ENCODE data around the gene UBQLN4.

DNA sequence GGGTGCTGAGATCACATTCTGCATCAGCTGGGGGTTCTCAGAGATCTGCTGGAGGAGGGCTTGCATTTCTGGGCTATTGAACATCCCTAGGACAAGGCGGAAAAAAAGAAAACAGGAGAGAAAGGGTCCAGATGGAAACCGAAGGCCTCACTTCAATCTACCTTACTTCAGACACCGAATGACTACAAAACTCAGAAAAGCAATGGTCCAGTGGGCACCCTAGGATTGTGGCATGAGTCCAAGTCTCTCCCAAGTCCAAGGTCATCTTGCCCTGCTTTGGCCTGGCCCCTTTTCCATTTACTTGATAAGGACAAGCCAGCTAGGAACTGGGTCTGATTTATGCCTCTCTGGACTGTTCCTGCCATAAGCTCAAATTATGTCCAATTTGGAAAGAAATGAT, 10.8 kb downstream of the UBQLN4 start:
- TF ChIP-seq FOS (IDR thresholded peaks at IDR 0.05; ENCODE audit: extremely low read depth, insufficient read length) (no peak), MAFK (IDR thresholded peaks at IDR 0.05; ENCODE audit: low read length) (no peak), MEF2A (IDR thresholded peaks at IDR 0.05; ENCODE audit: control insufficient read depth, low read depth, low read length) (no peak), RAD21 (CRISPR knock-in tag; conservative IDR thresholded peaks at IDR 0.05 in 1 of 2, IDR thresholded peaks at IDR 0.05 in 1 of 2) (no peak), POLR2A (conservative IDR thresholded peaks at IDR 0.05) (no peak), SMAD3 (CRISPR knock-in tag; conservative IDR thresholded peaks at IDR 0.05) (no peak), POLR2AphosphoS5 (IDR thresholded peaks at IDR 0.05; ENCODE audit: control insufficient read depth, insufficient read depth, low read depth, low read length) (no peak), TBL1XR1 (IDR thresholded peaks at IDR 0.05; ENCODE audit: low read length in 2 of 2) (no peak), SLC30A9 (CRISPR knock-in tag; IDR thresholded peaks at IDR 0.05) (no peak)
- TF ChIP-seq, protein P1, sequence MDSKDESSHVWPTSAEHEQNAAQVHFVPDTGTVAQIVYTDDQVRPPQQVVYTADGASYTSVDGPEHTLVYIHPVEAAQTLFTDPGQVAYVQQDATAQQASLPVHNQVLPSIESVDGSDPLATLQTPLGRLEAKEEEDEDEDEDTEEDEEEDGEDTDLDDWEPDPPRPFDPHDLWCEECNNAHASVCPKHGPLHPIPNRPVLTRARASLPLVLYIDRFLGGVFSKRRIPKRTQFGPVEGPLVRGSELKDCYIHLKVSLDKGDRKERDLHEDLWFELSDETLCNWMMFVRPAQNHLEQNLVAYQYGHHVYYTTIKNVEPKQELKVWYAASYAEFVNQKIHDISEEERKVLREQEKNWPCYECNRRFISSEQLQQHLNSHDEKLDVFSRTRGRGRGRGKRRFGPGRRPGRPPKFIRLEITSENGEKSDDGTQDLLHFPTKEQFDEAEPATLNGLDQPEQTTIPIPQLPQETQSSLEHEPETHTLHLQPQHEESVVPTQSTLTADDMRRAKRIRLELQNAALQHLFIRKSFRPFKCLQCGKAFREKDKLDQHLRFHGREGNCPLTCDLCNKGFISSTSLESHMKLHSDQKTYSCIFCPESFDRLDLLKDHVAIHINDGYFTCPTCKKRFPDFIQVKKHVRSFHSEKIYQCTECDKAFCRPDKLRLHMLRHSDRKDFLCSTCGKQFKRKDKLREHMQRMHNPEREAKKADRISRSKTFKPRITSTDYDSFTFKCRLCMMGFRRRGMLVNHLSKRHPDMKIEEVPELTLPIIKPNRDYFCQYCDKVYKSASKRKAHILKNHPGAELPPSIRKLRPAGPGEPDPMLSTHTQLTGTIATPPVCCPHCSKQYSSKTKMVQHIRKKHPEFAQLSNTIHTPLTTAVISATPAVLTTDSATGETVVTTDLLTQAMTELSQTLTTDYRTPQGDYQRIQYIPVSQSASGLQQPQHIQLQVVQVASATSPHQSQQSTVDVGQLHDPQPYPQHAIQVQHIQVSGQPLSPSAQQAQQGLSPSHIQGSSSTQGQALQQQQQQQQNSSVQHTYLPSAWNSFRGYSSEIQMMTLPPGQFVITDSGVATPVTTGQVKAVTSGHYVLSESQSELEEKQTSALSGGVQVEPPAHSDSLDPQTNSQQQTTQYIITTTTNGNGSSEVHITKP (IDR thresholded peaks at IDR 0.05; ENCODE audit: partially characterized antibody), result no peak
- TF ChIP-seq, protein P2, sequence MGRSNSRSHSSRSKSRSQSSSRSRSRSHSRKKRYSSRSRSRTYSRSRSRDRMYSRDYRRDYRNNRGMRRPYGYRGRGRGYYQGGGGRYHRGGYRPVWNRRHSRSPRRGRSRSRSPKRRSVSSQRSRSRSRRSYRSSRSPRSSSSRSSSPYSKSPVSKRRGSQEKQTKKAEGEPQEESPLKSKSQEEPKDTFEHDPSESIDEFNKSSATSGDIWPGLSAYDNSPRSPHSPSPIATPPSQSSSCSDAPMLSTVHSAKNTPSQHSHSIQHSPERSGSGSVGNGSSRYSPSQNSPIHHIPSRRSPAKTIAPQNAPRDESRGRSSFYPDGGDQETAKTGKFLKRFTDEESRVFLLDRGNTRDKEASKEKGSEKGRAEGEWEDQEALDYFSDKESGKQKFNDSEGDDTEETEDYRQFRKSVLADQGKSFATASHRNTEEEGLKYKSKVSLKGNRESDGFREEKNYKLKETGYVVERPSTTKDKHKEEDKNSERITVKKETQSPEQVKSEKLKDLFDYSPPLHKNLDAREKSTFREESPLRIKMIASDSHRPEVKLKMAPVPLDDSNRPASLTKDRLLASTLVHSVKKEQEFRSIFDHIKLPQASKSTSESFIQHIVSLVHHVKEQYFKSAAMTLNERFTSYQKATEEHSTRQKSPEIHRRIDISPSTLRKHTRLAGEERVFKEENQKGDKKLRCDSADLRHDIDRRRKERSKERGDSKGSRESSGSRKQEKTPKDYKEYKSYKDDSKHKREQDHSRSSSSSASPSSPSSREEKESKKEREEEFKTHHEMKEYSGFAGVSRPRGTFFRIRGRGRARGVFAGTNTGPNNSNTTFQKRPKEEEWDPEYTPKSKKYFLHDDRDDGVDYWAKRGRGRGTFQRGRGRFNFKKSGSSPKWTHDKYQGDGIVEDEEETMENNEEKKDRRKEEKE (IDR thresholded peaks at IDR 0.05; ENCODE audit: borderline replicate concordance in 1 of 2, control insufficient read depth in 1 of 2, low read depth in 2 of 2, low read length in 1 of 2), result no peak
- TF ChIP-seq, protein P3, sequence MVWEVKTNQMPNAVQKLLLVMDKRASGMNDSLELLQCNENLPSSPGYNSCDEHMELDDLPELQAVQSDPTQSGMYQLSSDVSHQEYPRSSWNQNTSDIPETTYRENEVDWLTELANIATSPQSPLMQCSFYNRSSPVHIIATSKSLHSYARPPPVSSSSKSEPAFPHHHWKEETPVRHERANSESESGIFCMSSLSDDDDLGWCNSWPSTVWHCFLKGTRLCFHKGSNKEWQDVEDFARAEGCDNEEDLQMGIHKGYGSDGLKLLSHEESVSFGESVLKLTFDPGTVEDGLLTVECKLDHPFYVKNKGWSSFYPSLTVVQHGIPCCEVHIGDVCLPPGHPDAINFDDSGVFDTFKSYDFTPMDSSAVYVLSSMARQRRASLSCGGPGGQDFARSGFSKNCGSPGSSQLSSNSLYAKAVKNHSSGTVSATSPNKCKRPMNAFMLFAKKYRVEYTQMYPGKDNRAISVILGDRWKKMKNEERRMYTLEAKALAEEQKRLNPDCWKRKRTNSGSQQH (CRISPR knock-in tag; IDR thresholded peaks at IDR 0.05), result no peak
